ENCODE results near the gene MEIOSIN. TPM values are rescaled to one million over a fixed set of nuclear protein-coding genes. Genes with fewer than 3 reads are reported as not detected.

Gene MEIOSIN
- total and polyA plus RNA-seq, 9 of the 15 experiments (the other 6 are each of a cell fraction or from before 2014, with no cell fraction given) = 0.06 to 2.0 (median 0.76) TPM

DNA sequence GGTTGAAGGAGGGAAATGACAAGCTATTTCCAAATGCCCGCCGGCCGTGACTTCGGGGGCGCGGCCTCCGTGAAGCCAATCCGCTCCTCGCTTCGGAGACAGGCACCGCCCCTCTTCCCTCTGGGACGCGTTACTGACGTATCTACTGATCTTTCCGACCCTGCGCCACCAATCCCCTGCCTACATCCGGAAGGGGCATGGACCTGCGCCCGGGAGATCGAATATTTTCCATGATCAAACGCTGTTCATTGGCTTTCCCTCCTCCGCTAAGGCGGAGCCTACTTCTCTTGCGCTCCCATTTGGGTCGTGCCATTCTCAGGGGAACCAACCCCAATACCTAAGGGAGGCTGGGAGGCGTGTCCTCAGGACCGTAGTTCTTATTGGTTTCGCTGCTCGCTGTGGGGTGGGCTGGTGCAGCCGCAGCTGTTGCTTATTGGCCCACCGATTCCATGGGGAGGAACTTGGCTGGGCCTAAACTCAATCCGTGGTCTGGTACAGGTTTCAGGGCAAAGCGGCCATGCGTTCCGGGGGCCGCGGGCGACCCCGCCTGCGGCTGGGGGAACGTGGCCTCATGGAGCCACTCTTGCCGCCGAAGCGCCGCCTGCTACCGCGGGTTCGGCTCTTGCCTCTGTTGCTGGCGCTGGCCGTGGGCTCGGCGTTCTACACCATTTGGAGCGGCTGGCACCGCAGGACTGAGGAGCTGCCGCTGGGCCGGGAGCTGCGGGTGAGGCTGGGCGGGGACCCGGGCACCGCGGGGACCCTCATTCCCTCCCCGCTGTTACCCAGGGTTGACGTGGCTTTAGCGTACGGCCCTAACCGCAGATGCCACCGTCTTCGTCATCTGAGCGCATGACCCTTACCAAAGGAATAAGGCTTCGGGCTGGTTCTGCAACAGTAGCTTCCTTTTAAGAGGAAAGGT is 40.8 kb upstream of the MEIOSIN start, which contains the start of gene QPCTL (continued):
- TF ChIP-seq, protein P1, sequence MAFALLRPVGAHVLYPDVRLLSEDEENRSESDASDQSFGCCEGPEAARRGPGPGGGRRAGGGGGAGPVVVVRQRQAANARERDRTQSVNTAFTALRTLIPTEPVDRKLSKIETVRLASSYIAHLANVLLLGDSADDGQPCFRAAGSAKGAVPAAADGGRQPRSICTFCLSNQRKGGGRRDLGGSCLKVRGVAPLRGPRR (CRISPR knock-in tag; IDR thresholded peaks at IDR 0.05) = no peak
- TF ChIP-seq, protein P2, sequence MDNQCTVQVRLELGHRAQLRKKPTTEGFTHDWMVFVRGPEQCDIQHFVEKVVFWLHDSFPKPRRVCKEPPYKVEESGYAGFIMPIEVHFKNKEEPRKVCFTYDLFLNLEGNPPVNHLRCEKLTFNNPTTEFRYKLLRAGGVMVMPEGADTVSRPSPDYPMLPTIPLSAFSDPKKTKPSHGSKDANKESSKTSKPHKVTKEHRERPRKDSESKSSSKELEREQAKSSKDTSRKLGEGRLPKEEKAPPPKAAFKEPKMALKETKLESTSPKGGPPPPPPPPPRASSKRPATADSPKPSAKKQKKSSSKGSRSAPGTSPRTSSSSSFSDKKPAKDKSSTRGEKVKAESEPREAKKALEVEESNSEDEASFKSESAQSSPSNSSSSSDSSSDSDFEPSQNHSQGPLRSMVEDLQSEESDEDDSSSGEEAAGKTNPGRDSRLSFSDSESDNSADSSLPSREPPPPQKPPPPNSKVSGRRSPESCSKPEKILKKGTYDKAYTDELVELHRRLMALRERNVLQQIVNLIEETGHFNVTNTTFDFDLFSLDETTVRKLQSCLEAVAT (IDR thresholded peaks at IDR 0.05) = peak in 1 of 2 experiments; percentile 80; a peak in 2 of 4 replicates
- TF ChIP-seq, protein P3, sequence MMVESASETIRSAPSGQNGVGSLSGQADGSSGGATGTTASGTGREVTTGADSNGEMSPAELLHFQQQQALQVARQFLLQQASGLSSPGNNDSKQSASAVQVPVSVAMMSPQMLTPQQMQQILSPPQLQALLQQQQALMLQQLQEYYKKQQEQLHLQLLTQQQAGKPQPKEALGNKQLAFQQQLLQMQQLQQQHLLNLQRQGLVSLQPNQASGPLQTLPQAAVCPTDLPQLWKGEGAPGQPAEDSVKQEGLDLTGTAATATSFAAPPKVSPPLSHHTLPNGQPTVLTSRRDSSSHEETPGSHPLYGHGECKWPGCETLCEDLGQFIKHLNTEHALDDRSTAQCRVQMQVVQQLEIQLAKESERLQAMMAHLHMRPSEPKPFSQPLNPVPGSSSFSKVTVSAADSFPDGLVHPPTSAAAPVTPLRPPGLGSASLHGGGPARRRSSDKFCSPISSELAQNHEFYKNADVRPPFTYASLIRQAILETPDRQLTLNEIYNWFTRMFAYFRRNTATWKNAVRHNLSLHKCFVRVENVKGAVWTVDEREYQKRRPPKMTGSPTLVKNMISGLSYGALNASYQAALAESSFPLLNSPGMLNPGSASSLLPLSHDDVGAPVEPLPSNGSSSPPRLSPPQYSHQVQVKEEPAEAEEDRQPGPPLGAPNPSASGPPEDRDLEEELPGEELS (CRISPR knock-in tag; IDR thresholded peaks at IDR 0.05; ENCODE audit: borderline replicate concordance) = no peak
- TF ChIP-seq FOXK1 (CRISPR knock-in tag; IDR thresholded peaks at IDR 0.05; ENCODE audit: borderline replicate concordance) (0 out of 2 replicates have a peak, but pooled peaks have one; percentile 27), MIER1 (IDR thresholded peaks at IDR 0.05; ENCODE audit: low read depth) (no peak), FOXA3 (CRISPR knock-in tag; conservative IDR thresholded peaks at IDR 0.05 in 1 of 2, IDR thresholded peaks at IDR 0.05 in 1 of 2) (peak in 1 of 2 experiments; percentile 39; a peak in 1 of 4 replicates), NCOA2 (IDR thresholded peaks at IDR 0.05; ENCODE audit: partially characterized antibody in 2 of 2) (no peak), MEF2A (IDR thresholded peaks at IDR 0.05; ENCODE audit: control insufficient read depth, low read depth, low read length) (no peak), CBFA2T2 (conservative IDR thresholded peaks at IDR 0.05) (no peak), MEIS2 (IDR thresholded peaks at IDR 0.05; ENCODE audit: partially characterized antibody) (peak; percentile 31), ATF7 (IDR thresholded peaks at IDR 0.05) (peak; percentile 73), DACH1 (IDR thresholded peaks at IDR 0.05; ENCODE audit: partially characterized antibody) (peak; percentile 14), MYC (IDR thresholded peaks at IDR 0.05; ENCODE audit: low read depth, low read length) (peak; percentile 80; the same call in 1 of the 2 replicates), MYC (CRISPR knock-in tag; IDR thresholded peaks at IDR 0.05; ENCODE audit: borderline replicate concordance, low read depth) (0 out of 2 replicates have a peak, but pooled peaks have one; percentile 24)
- TF ChIP-seq, protein P4, sequence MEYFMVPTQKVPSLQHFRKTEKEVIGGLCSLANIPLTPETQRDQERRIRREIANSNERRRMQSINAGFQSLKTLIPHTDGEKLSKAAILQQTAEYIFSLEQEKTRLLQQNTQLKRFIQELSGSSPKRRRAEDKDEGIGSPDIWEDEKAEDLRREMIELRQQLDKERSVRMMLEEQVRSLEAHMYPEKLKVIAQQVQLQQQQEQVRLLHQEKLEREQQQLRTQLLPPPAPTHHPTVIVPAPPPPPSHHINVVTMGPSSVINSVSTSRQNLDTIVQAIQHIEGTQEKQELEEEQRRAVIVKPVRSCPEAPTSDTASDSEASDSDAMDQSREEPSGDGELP (CRISPR knock-in tag; IDR thresholded peaks at IDR 0.05; ENCODE audit: borderline replicate concordance) = peak; percentile 85
- TF ChIP-seq, protein P5, sequence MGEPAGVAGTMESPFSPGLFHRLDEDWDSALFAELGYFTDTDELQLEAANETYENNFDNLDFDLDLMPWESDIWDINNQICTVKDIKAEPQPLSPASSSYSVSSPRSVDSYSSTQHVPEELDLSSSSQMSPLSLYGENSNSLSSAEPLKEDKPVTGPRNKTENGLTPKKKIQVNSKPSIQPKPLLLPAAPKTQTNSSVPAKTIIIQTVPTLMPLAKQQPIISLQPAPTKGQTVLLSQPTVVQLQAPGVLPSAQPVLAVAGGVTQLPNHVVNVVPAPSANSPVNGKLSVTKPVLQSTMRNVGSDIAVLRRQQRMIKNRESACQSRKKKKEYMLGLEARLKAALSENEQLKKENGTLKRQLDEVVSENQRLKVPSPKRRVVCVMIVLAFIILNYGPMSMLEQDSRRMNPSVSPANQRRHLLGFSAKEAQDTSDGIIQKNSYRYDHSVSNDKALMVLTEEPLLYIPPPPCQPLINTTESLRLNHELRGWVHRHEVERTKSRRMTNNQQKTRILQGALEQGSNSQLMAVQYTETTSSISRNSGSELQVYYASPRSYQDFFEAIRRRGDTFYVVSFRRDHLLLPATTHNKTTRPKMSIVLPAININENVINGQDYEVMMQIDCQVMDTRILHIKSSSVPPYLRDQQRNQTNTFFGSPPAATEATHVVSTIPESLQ (CRISPR knock-in tag; IDR thresholded peaks at IDR 0.05) = no peak
- TF ChIP-seq, protein P6, sequence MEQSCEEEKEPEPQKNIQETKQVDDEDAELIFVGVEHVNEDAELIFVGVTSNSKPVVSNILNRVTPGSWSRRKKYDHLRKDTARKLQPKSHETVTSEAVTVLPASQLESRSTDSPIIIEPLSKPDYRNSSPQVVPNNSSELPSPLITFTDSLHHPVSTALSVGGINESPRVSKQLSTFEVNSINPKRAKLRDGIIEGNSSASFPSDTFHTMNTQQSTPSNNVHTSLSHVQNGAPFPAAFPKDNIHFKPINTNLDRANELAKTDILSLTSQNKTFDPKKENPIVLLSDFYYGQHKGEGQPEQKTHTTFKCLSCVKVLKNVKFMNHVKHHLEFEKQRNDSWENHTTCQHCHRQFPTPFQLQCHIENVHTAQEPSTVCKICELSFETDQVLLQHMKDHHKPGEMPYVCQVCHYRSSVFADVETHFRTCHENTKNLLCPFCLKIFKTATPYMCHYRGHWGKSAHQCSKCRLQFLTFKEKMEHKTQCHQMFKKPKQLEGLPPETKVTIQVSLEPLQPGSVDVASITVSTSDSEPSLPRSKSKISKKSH (CRISPR knock-in tag; IDR thresholded peaks at IDR 0.05) = no peak
